ENCODE results near the gene TMPRSS9.
A peak's percentile ranks its signal among the peaks of the same experiment; 100 is the strongest.

Gene TMPRSS9

DNA sequence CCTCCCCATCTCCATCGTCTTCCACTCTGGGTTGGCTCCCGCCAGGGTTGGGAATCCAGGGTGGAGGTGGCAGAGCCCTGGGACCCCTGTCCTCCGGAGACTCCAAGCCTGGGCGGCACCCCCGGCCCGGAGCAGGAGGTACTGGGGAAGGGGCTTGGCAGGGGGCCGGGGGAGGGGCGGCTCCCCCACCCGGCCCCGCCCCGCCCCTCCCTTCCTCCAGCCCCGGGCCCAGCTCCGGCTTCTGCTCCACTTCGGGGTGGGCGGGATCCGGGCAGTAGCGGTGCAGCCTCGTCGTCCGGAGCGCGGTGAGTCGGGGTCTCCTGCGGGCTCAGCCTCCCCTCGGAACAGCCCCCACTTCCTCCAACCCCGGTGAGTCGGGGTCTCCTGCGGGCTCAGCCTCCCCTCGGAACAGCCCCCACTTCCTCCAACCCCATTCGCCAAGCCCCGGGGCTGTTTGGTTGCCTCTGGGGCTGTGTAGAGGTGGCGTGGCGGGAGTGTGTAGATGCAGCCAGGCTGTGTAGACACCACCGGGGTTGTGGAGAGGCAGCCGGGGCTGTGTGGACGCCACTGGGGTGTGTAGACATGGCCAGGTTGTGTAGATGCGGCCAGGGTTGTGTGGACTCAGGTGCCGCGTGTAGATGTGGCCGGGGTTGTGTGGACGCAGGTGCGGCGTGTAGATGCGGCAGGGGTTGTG, at the start of gene TMPRSS9:
TMPRSS9 (plus strand) TSS at position 274 of the 694 bp plus-strand sequence. CDS start 29,521 bp downstream, outside the sequence.
- TF ChIP-seq, protein P1, sequence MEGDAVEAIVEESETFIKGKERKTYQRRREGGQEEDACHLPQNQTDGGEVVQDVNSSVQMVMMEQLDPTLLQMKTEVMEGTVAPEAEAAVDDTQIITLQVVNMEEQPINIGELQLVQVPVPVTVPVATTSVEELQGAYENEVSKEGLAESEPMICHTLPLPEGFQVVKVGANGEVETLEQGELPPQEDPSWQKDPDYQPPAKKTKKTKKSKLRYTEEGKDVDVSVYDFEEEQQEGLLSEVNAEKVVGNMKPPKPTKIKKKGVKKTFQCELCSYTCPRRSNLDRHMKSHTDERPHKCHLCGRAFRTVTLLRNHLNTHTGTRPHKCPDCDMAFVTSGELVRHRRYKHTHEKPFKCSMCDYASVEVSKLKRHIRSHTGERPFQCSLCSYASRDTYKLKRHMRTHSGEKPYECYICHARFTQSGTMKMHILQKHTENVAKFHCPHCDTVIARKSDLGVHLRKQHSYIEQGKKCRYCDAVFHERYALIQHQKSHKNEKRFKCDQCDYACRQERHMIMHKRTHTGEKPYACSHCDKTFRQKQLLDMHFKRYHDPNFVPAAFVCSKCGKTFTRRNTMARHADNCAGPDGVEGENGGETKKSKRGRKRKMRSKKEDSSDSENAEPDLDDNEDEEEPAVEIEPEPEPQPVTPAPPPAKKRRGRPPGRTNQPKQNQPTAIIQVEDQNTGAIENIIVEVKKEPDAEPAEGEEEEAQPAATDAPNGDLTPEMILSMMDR (conservative IDR thresholded peaks at IDR 0.05; ENCODE audit: low read depth, low read length), result no peak
- no peak for DNase-seq (ENCODE audit: low read depth)
- H3K4me3 ChIP-seq (ENCODE audit: low read length), result no peak within 1 kb of the TSS

DNA sequence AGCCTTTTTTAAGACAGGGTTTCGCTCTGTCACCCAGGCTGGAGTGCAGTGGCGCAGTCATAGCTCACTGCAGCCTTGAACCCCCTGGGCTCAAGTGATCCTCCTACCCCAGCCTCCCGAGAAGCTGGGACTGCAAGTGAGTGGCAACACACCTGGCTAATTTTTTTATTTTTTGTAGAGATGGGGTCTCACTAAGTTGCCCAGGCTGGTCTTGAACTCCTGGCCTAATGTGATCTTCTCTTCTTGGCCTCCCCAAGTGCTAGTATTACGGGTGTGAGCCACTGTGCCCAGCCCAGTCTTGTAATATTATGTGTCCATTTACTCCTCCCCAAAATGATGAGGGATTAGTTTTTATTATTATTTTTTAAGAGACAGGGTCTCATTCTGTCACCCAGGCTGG, 49.0 kb upstream of the TMPRSS9 start:
- DNase-seq (ENCODE audit: low read depth), result no peak
- TF ChIP-seq, protein P1 (conservative IDR thresholded peaks at IDR 0.05; ENCODE audit: low read depth, low read length), result no peak
- no peak overlapping the region for H3K4me3 ChIP-seq (ENCODE audit: low read length)

DNA sequence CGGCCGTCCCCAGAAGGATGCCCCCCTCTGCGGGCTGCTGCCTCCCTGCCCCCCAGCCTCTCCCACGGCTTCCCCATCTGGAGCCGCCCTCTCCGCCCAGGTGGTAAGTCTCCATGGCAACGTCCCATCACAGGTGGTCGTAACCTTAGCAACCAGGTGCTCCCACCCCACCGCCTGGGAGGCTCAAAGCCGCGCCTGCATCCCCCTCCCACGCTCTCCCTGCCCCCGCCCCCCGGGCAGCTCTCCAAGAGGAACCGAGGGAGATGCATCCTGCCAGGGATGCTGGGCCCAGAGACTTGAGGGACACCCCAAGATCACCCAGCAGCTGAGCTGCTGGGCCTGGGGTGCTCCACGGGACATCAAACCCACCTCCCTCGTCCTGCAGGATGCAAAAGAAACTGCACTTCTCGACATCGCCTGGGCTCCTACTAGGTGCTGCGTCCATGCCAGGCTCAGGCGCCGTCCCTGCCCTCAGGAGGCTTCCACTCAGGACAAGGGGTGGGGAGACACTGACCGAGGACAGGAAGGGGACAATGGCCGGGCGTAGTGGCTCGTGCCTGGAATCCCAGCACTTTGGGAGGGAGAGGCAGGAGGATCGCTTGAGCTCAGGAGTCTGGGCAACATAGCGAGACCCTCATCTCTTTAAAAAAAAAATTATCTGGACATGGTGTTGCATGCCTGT, 47.1 kb upstream of the TMPRSS9 start:
- DNase-seq (ENCODE audit: low read depth), result no peak
- TF ChIP-seq, protein P1 (conservative IDR thresholded peaks at IDR 0.05; ENCODE audit: low read depth, low read length), result no peak
- H3K4me3 ChIP-seq (ENCODE audit: low read length), result no peak overlapping the region

DNA sequence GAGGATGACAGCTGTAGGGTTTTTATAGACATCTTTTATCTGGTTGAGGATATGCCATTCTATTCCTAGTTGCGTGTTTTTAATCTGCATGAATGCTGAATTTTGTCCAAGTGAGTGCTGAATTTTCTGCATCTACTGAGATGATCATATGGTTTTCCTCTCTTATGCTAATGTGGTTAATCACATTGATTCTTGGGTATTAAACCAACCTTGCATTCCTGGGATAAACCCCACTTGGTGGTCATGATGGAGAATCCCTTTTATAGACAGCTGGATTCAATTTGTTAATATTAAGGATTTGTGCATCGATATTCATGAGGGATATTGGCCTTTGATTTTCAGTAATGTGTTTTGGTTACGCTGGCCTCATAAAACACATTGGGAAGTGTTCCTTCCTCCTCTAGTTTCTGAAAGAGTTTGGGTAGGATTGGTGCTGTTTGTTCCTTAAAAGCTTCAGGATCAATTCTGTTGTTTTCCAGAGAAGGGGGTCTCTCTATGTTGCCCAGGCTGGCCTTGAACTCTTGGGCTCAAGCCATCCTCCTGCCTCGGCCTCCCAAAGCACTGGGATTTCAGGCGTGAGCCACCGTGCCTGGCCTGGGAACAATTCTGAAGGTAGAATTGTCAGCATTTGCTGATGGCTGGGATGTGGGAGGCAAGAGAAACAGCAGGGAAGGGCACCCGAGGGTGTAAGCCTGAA, 44.8 kb upstream of the TMPRSS9 start:
- DNase-seq (ENCODE audit: low read depth), result no peak
- TF ChIP-seq, protein P1 (conservative IDR thresholded peaks at IDR 0.05; ENCODE audit: low read depth, low read length), result no peak
- no peak overlapping the region for H3K4me3 ChIP-seq (ENCODE audit: low read length)

DNA sequence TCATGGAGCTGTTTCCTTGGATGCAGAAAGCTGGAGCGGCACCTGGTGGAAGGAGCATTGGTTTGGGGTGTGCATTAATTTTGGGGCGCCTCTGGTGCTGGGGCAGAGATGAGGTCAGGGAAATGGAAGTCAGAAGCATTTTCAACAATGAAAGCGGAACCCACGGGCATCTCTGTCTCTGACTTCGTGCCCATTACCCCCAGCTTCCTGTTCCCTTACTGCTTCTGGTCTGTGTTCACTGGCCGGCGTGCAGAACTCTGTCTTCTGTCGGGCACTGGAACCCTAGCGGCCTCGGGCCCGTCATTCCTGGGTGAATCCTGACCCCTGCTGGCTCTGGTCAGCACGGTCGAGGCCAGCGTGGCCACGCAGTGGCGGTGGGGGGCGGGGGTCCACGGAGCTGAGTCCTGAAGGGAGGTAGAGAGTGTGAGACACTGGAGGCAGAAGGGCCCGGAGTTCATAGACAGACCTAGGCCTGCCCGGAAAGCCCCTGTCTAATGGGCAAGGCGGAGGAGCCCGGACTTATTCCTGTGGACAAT, 44.2 kb upstream of the TMPRSS9 start:
- DNase-seq (ENCODE audit: low read depth), result no peak
- TF ChIP-seq, protein P1 (conservative IDR thresholded peaks at IDR 0.05; ENCODE audit: low read depth, low read length), result peak; percentile 63
- H3K4me3 ChIP-seq (ENCODE audit: low read length), result no peak overlapping the region

DNA sequence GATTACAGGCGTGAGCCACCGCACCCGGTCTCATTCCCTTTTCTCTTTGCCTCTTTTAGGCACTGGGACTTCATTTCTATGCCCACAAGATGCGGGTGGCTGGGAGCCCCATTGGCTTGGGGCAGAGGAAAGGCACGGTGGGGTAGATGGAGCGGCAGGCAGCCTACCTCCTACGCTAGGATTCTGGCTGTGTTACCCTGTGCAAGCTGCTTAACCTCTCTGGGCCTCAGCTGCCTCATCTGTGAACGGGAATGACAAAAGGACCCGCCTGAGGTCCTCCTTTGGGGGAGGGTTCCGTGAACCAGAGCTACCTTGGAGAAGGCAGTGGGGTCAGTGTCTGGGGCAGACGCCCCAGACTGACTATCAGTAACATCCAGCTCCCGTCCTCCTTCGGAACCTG, 42.8 kb upstream of the TMPRSS9 start:
- TF ChIP-seq, protein P1 (conservative IDR thresholded peaks at IDR 0.05; ENCODE audit: low read depth, low read length), result no peak
- no peak for DNase-seq (ENCODE audit: low read depth)
- no peak overlapping the region for H3K4me3 ChIP-seq (ENCODE audit: low read length)
